H9 (cell line): ENCODE measurements around the gene TBRG1. TPM values are rescaled to one million over a fixed set of nuclear protein-coding genes. Genes with fewer than 3 reads are reported as not detected.

ENCODE experiments used
- DNase-seq: peaks from one replicate; pipeline ENCODE4 v3.0.0-alpha.2; 2017
- H2AFZ ChIP-seq: one replicate; pipeline ENCODE4 v1.6.1; 2013; ENCODE audit warnings: mild to moderate bottlenecking, low read length, control low read depth, moderate library complexity
- H2AK5ac ChIP-seq: 2 replicates; pipeline ENCODE4 v1.6.1; 2013; ENCODE audit warnings: low read length, control low read depth, mixed read lengths; ENCODE audit not compliant: insufficient read length
- H2BK120ac ChIP-seq: one replicate; pipeline ENCODE4 v1.6.1; 2013; ENCODE audit warnings: low read depth, mild to moderate bottlenecking, low read length, control low read depth, inconsistent platforms; ENCODE audit not compliant: poor library complexity, severe bottlenecking
- H2BK12ac ChIP-seq: 2 replicates; pipeline ENCODE4 v1.6.1; 2013; ENCODE audit warnings: low read length, control low read depth, mixed read lengths, low read depth; ENCODE audit not compliant: insufficient read length
- H2BK15ac ChIP-seq: 2 replicates; pipeline ENCODE4 v1.6.1; 2013; ENCODE audit warnings: low read depth, low read length, control low read depth
- H2BK20ac ChIP-seq: one replicate; pipeline ENCODE4 v1.6.1; 2013; ENCODE audit warnings: low read depth, mild to moderate bottlenecking, low read length, control low read depth, inconsistent platforms; ENCODE audit not compliant: poor library complexity, severe bottlenecking
- H2BK5ac ChIP-seq: 2 replicates; pipeline ENCODE4 v1.6.1; 2013; ENCODE audit warnings: low read length, control low read depth, mixed read lengths; ENCODE audit not compliant: insufficient read length
- H3K14ac ChIP-seq: 2 replicates; pipeline ENCODE4 v1.6.1; 2013; ENCODE audit warnings: low read length, control low read depth; ENCODE audit not compliant: insufficient read depth
- H3K18ac ChIP-seq: 2 replicates; pipeline ENCODE4 v1.6.1; 2013; ENCODE audit warnings: low read depth, mild to moderate bottlenecking, mixed read lengths, low read length, control low read depth; ENCODE audit not compliant: insufficient read length
- H3K23ac ChIP-seq: 2 replicates; pipeline ENCODE4 v1.6.1; 2013; ENCODE audit warnings: low read length, control low read depth, mixed read lengths, low read depth; ENCODE audit not compliant: insufficient read length
- H3K23me2 ChIP-seq: 2 replicates; pipeline ENCODE4 v1.6.1; 2013; ENCODE audit warnings: low read depth, mild to moderate bottlenecking, mixed read lengths, low read length, control low read depth; ENCODE audit not compliant: insufficient read length, poor library complexity, severe bottlenecking
- H3K27ac ChIP-seq: 2 replicates; pipeline ENCODE4 v1.5.1; 2013; ENCODE audit warnings: low read length, control low read depth, mixed read lengths, low read depth; ENCODE audit not compliant: insufficient read length
- H3K27me3 ChIP-seq: 2 replicates; pipeline ENCODE4 v1.6.1; 2013; ENCODE audit warnings: low read length, control low read depth, inconsistent platforms; ENCODE audit not compliant: insufficient read depth
- H3K4ac ChIP-seq: 2 replicates; pipeline ENCODE4 v1.6.1; 2013; ENCODE audit warnings: low read depth, mild to moderate bottlenecking, control low read depth, inconsistent platforms, low read length, moderate library complexity
- H3K4me1 ChIP-seq: 2 replicates; pipeline ENCODE4 v1.6.1; 2013; ENCODE audit warnings: low read length, control low read depth, inconsistent platforms; ENCODE audit not compliant: insufficient read depth
- H3K4me2 ChIP-seq: 2 replicates; pipeline ENCODE4 v1.6.1; 2013; ENCODE audit warnings: low read length, control low read depth, mixed read lengths; ENCODE audit not compliant: insufficient read length, insufficient read depth
- H3K56ac ChIP-seq: 2 replicates; pipeline ENCODE4 v1.6.1; 2013; ENCODE audit warnings: low read depth, mild to moderate bottlenecking, mixed read lengths, low read length, control low read depth; ENCODE audit not compliant: insufficient read length
- H3K79me1 ChIP-seq: 2 replicates; pipeline ENCODE4 v1.6.1; 2013; ENCODE audit warnings: low read depth, mild to moderate bottlenecking, moderate library complexity, low read length, control low read depth, inconsistent platforms; ENCODE audit not compliant: insufficient read depth, poor library complexity, severe bottlenecking
- H3K79me2 ChIP-seq: 2 replicates; pipeline ENCODE4 v1.6.1; 2013; ENCODE audit warnings: low read length, control low read depth, inconsistent platforms; ENCODE audit not compliant: insufficient read depth
- H3K9ac ChIP-seq: 2 replicates; pipeline ENCODE4 v1.6.1; 2013; ENCODE audit warnings: low read length, control low read depth, mixed read lengths; ENCODE audit not compliant: insufficient read length; ENCODE audit errors: extremely low read depth
- H3K9me3 ChIP-seq: one replicate; pipeline ENCODE4 v1.6.1; 2013; ENCODE audit warnings: low read depth, low read length, inconsistent platforms; ENCODE audit not compliant: control insufficient read depth
- H3T11ph ChIP-seq: one replicate; pipeline ENCODE4 v1.6.1; 2013; ENCODE audit warnings: mild to moderate bottlenecking, low read length, control low read depth, inconsistent platforms
- H4K20me1 ChIP-seq: one replicate; pipeline ENCODE4 v1.6.1; 2013; ENCODE audit not compliant: control insufficient read depth, insufficient read length, insufficient read depth
- H4K5ac ChIP-seq: 2 replicates; pipeline ENCODE4 v1.6.1; 2013; ENCODE audit warnings: low read depth, mild to moderate bottlenecking, mixed read lengths, low read length, control low read depth; ENCODE audit not compliant: insufficient read length
- H4K8ac ChIP-seq: replicated peaks from 2 replicates; pipeline ENCODE4 v1.6.1; 2013; ENCODE audit warnings: low read length, control low read depth, mixed read lengths, low read depth; ENCODE audit not compliant: insufficient read length
- H4K91ac ChIP-seq: 2 replicates; pipeline ENCODE4 v1.6.1; 2013; ENCODE audit warnings: low read depth, mild to moderate bottlenecking, moderate library complexity, mixed read lengths, low read length, control low read depth; ENCODE audit not compliant: insufficient read length
- H3K27ac Mint-ChIP-seq, 3 experiments: 2 replicates in 2 of 3; 3 replicates in 1 of 3; pipeline ENCODE4 v1.8.0; 2020 to 2021; ENCODE audit warnings: mixed read lengths in 3 of 3, mild to moderate bottlenecking in 1 of 3, moderate library complexity in 1 of 3
- H3K27me3 Mint-ChIP-seq: 2 replicates; pipeline ENCODE4 v1.8.0; 2021; ENCODE audit warnings: low read depth, mild to moderate bottlenecking, moderate library complexity, mixed read lengths
- H3K36me3 Mint-ChIP-seq, 3 experiments: 2 replicates in 2 of 3; 3 replicates in 1 of 3; pipeline ENCODE4 v1.8.0; 2020 to 2021; ENCODE audit warnings: low read depth in 3 of 3, mixed read lengths in 3 of 3; ENCODE audit not compliant: insufficient read depth in 1 of 3
- H3K4me1 Mint-ChIP-seq, 2 experiments: 2 replicates each; pipeline ENCODE4 v1.8.0; 2020; ENCODE audit warnings: mixed read lengths in 2 of 2
- H3K4me3 Mint-ChIP-seq, 2 experiments: 2 replicates in 1 of 2; 3 replicates in 1 of 2; pipeline ENCODE4 v1.8.0; 2020 to 2021; ENCODE audit warnings: mild to moderate bottlenecking in 2 of 2, mixed read lengths in 2 of 2, moderate library complexity in 1 of 2
- H3K9me3 Mint-ChIP-seq, 2 experiments: 2 replicates in 1 of 2; 3 replicates in 1 of 2; pipeline ENCODE4 v1.8.0; 2020; ENCODE audit warnings: mild to moderate bottlenecking in 2 of 2, mixed read lengths in 2 of 2, moderate library complexity in 1 of 2
- WGBS: extraction: QIAGEN DNeasy Blood & Tissue Kit; methylation state at CpG from one replicate; pipeline ENCODE4 v1.1.7; 2013; ENCODE audit warnings: missing lambda C conversion rate, low lambda C conversion rate, mixed read lengths; ENCODE audit not compliant: insufficient read length; ENCODE audit errors: extremely low coverage; 5-methylcytosine and 5-hydroxymethylcytosine counted together
- total RNA-seq: library from RNA; stranded (reverse); gene quantifications from 2 replicates; pipeline ENCODE4 v1.2.1, GENCODE V29; 2021
- TF ChIP-seq, protein P1 (sequence below): fragments of 200-600 bp; sonication (generic); conservative IDR thresholded peaks from 3 replicates; pipeline ENCODE4 v1.8.0; 2021; ENCODE audit warnings: antibody characterized with exemption, mild to moderate bottlenecking

The TBRG1 gene
- total RNA-seq, 1 experiment from 2014 or later = 23.9 TPM

GRCh38 chr11:124582565-124582964 is 40.1 kb upstream of the TBRG1 start:
- H3K4me1 ChIP-seq = no peaks in the 10 kb centered on the region
- H3T11ph ChIP-seq = no peak overlapping the region
- no peak overlapping the region for H3K9ac ChIP-seq
- H4K91ac ChIP-seq = no peak overlapping the region
- TF ChIP-seq, protein P1, sequence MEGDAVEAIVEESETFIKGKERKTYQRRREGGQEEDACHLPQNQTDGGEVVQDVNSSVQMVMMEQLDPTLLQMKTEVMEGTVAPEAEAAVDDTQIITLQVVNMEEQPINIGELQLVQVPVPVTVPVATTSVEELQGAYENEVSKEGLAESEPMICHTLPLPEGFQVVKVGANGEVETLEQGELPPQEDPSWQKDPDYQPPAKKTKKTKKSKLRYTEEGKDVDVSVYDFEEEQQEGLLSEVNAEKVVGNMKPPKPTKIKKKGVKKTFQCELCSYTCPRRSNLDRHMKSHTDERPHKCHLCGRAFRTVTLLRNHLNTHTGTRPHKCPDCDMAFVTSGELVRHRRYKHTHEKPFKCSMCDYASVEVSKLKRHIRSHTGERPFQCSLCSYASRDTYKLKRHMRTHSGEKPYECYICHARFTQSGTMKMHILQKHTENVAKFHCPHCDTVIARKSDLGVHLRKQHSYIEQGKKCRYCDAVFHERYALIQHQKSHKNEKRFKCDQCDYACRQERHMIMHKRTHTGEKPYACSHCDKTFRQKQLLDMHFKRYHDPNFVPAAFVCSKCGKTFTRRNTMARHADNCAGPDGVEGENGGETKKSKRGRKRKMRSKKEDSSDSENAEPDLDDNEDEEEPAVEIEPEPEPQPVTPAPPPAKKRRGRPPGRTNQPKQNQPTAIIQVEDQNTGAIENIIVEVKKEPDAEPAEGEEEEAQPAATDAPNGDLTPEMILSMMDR = no peak
- H3K18ac ChIP-seq = no peak overlapping the region
- no peak overlapping the region for H3K23ac ChIP-seq
- no peaks in the 10 kb centered on the region for H4K20me1 ChIP-seq
- H3K23me2 ChIP-seq = no peaks in the 10 kb centered on the region
- no peak for DNase-seq
- no peak overlapping the region for H2BK120ac ChIP-seq
- no peak overlapping the region for H3K14ac ChIP-seq
- no peak overlapping the region for H3K27ac ChIP-seq
- H3K27ac Mint-ChIP-seq = no peak overlapping the region
- no peak overlapping the region for H3K4me3 Mint-ChIP-seq
- no peak overlapping the region for H2AK5ac ChIP-seq
- no peaks in the 10 kb centered on the region for H3K79me2 ChIP-seq
- no peak overlapping the region for H2BK15ac ChIP-seq
- H3K4me1 Mint-ChIP-seq = 0 out of 4 replicates have a peak, but pooled peaks cover 0 to 3% of the 10 kb centered on the region in 2 experiments
- WGBS = no CpG with 5 or more reads among the region's 2 CpGs
- H4K8ac ChIP-seq = no peak overlapping the region
- H3K9me3 ChIP-seq = no peaks in the 10 kb centered on the region
- no peak overlapping the region for H2BK5ac ChIP-seq
- H2AFZ ChIP-seq = no peak overlapping the region
- H3K36me3 Mint-ChIP-seq = no peaks in the 10 kb centered on the region
- no peak overlapping the region for H3K56ac ChIP-seq
- no peak overlapping the region for H3K4ac ChIP-seq
- no peak overlapping the region for H2BK20ac ChIP-seq
- H3K27me3 ChIP-seq = no peaks in the 10 kb centered on the region
- no peak overlapping the region for H4K5ac ChIP-seq
- H3K4me2 ChIP-seq = no peak overlapping the region
- H3K27me3 Mint-ChIP-seq = no peaks in the 10 kb centered on the region
- no peaks in the 10 kb centered on the region for H3K9me3 Mint-ChIP-seq
- no peaks in the 10 kb centered on the region for H3K79me1 ChIP-seq
- no peak overlapping the region for H2BK12ac ChIP-seq
